Stimulated activated CD4-positive, alpha-beta T cell treated with anti-CD3 and anti-CD28 coated beads, Interleukin-1b, Interleukin-23, amount 100 ng/mL, for 48 hours (primary cell): ENCODE measurements around the gene CHST3.
"Not testable (repeated sequence)": the region's sequence is repeated elsewhere in the genome, so short reads cannot be mapped to it uniquely, and the experiment has no call there.

Experiments
- DNase-seq: peaks from one replicate; pipeline ENCODE4 v3.0.0-alpha.2; 2020

Gene CHST3, protein sequence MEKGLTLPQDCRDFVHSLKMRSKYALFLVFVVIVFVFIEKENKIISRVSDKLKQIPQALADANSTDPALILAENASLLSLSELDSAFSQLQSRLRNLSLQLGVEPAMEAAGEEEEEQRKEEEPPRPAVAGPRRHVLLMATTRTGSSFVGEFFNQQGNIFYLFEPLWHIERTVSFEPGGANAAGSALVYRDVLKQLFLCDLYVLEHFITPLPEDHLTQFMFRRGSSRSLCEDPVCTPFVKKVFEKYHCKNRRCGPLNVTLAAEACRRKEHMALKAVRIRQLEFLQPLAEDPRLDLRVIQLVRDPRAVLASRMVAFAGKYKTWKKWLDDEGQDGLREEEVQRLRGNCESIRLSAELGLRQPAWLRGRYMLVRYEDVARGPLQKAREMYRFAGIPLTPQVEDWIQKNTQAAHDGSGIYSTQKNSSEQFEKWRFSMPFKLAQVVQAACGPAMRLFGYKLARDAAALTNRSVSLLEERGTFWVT

GRCh38 chr10:71964098-71964742 is at the start of gene CHST3:
Gene CHST3 (plus strand): TSS chr10:71964395. CDS start chr10:72005843, 41,448 bp downstream.
- DNase-seq: no peak

- no peak for DNase-seq
Observed at GRCh38 chr10:71916827-71917226, 47.4 kb upstream of the CHST3 start.

DNA sequence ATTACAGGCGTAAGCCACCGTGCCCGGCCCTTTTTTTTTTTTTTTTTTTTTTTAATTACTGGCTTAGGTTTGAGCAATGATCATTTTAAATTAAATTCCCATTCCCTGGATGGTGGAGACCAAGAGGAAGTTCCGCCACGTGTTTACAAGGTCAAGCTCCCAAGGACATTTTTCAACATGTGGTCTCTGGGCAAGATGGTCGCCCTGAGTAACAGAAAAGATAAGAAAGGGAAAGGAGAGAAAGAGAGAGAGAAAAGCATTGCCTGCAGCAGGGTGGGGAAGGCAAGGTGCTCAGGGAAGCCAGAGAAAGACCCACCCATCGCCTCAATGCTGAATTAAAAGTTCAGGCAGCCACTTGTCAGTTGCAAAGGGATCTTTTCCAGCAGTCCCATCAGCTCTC is 45.2 kb upstream of the CHST3 start:
- DNase-seq: no peak

GRCh38 chr10:71919956-71920539 is 44.1 kb upstream of the CHST3 start:
- not testable (repeated sequence) for DNase-seq

DNA sequence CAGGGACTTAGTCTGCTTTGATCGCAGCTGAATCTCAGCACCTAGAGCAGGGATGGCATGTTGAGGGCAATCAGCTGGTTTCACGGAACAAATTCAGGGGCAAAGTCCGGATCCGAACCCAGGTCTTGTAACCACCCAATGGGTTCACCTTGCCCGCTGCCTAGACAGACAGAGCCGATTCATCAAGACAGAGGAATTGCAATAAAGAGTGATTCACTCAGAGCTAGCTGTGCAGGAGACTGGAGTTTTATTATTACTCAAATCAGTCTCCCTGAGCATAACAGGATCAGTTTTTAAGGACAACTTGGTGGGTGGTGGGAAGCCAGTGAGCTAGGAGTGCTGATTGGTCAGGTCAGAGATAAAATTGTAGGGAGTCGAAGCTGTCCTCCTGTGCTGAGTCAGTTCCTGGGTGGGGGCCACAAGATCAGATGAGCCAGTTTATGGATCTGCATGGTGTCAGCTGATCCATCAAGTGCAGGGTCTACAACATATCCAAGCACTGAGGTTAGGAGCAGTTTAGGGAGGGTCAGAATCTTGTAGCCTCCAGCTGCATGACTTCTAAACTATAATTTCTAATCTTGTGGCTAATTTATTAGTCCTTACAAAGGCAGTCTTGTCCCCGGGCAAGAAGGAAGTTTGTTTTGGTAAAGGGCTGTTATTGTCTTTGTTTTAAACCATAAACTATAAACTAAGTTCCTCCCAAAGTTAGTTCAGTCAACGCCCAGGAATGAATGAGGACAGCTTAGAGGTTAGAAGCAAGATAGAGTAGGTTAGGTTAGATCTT is 43.5 kb upstream of the CHST3 start:
- DNase-seq: no peak

- DNase-seq: no peak
Observed at GRCh38 chr10:71921324-71922027, 42.7 kb upstream of the CHST3 start.

DNA sequence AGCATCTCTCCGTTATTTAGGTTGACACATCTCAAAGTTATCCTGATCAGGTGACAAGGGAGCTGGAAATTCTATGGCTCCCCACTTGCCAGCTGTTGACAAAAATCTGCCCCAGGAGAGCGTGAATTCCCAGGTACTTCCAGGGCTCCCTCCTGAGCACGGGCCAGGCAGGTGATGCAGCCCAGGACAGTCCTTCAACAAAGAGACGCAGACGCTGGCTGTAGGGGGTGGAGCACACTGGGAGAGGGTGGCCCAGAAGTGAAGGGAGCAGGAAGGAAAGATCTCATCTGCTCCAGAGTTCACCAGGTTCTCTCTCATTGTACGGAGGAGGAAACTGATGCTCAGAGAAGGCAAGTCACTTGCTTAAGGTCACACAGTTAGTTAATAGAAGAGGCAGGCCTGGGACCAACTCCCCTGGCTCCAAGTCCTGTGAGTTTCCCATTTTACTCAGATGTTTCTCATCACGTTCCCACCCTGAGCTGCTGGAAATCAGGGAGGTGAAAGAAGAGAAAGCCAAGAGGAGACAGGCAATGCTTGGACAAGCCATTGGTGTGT is 41.0 kb upstream of the CHST3 start:
- no peak for DNase-seq

- no peak for DNase-seq
Observed at GRCh38 chr10:71924771-71925170, 39.4 kb upstream of the CHST3 start.

GRCh38 chr10:71927159-71927558 is 37.0 kb upstream of the CHST3 start:
- no peak for DNase-seq

DNA sequence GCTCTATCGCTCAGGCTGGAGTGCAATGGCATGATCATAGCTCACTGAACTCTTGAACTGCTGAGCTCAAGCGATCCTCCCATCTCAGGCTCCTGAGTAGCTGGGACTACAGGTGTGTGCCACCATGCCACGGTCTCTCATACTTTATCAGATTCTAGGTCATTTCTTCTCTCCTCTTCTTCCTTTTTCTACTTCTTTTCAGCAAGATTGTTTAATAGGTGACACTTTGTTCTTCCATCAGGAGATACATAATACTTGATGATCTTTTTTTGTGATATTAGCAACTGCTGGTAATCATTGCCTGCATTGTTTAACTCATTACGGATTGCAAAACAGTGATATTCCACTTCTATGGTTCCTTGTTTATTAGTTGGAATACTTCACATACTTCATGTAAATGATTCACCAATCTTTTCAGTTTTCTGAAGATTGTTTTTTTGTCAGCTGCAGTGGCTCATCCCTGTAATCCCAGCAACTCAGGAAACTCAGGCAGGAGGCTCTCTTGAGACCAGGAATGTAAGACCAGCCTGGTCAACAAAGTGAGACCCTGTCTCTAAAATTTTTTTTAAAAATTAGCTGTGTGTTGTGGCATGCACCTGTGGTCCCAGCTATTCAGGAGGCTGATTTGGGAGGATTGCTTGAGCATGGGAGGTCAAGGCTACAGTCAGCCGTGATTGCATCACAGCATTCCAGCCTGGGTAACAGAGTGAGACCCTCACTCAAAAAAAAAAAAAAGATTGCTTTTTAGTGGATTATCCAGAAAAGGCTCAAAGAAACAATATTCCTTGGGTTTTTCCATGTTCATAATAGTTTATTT is 36.2 kb upstream of the CHST3 start:
- DNase-seq: no peak

GRCh38 chr10:71931295-71931694 is 32.9 kb upstream of the CHST3 start:
- DNase-seq: no peak

GRCh38 chr10:71933651-71934050 is 30.5 kb upstream of the CHST3 start:
- DNase-seq: peak; percentile 72

DNA sequence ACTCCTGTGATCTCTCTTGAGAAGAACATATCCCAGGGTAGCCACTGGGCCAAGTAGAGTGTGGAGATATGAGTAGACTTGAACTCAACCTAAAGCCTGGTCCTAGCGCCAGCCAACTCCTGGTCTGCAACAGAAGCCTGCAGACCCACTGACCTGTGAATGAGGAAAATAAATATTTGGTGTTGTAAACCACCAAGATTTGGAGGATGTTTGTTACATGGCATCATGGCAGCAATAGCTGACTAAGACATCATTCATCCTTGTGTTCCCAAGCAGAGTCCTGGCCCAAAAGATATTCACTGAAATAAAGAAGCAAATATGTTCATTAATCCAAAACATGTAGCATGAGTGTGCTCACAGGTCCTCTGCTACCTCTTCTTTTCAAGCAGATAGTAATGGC is 26.0 kb upstream of the CHST3 start:
- DNase-seq: no peak

GRCh38 chr10:71939304-71939703 is 24.9 kb upstream of the CHST3 start:
- DNase-seq: no peak

DNA sequence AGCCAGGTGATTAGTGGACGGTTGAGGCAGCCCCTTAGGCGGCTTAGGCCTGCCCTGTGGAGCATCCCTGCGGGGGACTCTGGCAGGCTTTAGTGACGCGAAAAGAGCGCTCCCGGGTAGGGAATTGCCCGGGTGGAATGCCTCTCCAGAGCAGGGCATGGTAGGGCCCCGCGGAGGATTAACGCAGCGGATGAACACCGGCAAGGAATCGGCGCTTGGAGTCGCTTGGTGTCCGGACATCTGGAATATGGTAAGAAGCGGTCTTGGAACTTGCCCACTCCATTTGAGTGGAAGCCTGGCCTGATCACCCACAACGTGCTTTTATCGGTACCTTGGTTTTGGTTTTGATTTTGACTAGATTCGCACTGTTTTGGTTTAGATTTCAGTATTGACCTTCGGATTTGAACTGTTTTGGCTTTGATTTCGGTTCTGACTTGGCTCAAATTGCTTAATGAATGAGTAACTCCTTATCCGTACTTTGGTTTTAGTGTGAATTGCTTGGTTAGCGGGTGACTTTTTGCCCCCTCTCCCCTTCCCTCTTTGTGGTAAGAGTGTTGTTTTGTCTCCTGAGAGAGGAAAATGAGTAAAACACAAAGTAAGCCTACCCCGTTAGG is 24.2 kb upstream of the CHST3 start:
- no peak for DNase-seq

DNA sequence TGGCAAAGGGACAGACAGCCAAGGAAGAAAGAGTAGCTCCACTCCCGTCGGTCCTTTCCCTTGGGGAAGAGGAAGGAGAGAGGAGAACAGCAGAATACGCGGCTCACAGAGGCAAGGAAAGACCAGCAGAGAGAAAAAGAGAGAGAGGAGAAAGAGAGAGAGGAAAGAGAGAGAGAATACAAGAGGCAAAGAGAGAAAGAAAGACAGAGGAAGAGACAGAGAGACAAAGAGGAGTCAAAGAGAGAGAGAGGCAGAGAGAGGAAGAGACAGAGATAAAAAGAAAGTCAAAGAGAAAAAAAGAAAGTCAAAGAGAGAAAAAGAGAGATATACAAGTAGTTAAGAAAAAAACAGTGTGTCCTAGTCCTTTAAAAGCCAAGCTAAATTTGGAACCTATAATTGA is 23.4 kb upstream of the CHST3 start:
- DNase-seq: no peak

DNA sequence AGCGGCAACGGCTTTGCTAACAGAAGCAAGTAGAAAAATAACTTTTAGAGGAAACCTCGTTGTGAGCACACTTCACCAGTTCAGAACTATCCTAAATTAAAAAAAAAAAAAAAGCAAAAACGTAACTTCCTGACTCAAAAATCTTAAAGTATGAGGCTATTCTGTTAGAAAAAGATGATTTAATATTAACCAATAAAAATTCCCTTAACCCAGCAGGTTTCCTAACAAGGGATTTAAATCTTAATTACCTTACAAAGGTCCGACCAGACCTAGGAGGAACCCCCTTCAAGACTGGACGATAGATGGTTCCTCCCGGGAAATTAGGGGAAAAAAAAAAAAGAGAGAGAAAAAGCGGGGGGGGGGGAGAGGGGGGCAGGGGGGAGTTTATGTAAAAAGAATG is 22.9 kb upstream of the CHST3 start:
- no peak for DNase-seq

DNA sequence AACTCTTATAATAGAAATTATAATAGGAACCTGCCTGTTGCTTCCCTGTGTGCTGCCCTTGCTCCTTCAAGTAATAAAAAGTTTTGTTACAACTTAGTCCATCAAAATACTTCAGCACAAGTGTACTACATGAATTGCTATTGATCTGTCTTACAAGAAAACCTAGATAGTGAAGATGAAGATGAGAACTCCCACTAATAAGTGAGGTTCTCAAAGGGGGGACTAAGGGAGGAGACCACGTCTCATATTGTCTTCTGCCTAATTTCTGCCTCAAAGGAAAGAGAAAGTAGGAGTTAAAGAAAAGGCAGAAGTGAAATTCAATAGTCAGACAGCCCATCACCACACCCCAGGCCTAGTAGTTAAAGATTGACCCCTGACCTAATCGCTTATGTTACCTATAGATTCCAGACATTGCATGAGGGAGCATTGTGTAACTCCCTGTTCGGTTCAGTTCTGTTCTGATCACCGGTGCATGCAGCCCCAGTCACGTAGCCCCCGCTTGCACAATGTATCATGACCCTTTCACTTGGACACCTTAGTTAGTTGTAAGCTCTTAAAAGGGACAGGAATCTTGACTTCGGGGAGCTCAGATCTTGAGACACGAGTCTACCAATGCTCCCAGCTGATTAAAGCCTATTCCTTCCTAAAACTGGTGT is 18.2 kb upstream of the CHST3 start:
- no peak for DNase-seq

DNA sequence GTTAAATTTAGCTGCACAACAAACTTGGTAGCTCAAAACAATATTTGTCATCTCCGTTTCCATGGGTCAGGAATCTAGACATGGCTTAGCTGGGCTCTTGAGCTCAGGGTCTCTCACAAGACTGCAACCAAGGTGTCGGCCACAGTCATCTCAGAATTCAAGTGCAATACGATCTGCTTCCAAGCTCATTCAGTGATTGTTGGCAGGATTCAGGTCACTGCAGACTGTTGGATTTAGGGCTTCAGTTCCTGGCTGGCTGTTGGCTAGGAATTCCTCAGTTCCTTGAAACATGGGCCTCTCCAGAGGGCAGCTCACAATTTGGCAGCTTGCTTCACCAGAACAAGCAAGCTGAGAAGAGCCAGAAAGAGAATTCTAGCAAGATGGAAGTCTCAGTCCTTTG is 17.5 kb upstream of the CHST3 start:
- DNase-seq: no peak

DNA sequence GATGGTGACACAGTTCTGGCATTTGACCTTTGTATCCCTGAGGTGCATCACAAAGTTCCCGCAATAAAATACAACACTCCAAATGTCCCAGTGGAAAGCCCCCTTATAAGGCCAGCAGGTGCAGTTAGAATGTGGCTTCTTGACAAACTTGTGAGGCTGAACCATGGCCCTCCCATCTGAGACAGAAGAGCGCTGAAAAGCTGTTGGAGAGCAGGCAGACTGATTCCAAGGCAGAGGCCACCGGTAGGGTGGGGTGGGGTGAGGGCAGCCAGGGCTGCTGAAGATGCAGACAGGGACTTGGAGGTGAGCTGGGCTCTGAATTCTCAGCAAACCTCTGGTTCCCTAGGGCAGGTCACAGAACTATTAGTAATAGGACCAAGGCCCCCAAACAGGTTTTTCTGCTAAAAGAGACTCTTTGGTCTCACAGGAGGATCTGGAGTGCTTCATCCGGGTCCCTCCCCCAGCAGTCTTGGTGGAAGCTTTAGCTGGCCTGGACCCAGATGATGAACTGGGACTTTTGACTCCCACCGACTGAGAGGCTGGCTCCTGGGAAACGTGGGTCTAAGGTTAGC is 15.6 kb upstream of the CHST3 start:
- DNase-seq: no peak
